ENCODE measurements around the gene NDST1. TPM values are rescaled to one million over a fixed set of nuclear protein-coding genes. Genes with fewer than 3 reads are reported as not detected.
A peak's percentile ranks its signal among the peaks of the same experiment; 100 is the strongest.

Gene NDST1
- polyA plus RNA-seq, 4 donors: 7.4 to 44.5 (median 21.0) TPM

- Histone ChIP-seq H3K9me3 (ENCODE audit: control insufficient read depth in 2 of 2, insufficient read depth in 1 of 2, low read depth in 1 of 2, low read length in 1 of 2) (no peaks in the 10 kb centered on the region), H3K4me1 (ENCODE audit: control insufficient read depth in 3 of 3, insufficient read depth in 2 of 3, low read depth in 1 of 3, low read length in 2 of 3) (peaks cover 8 to 82% (median 8%) of the 10 kb centered on the region in 3 donors), H3K27me3 (ENCODE audit: control insufficient read depth in 3 of 3, insufficient read depth in 3 of 3, low read length in 3 of 3) (no peaks in the 10 kb centered on the region), H3K27ac (ENCODE audit: low read depth in 1 of 3, low read length in 2 of 3) (no peak overlapping the region), H3K36me3 (ENCODE audit: control insufficient read depth in 3 of 3, insufficient read depth in 2 of 3, low read depth in 1 of 3, low read length in 3 of 3) (peaks cover 0 to 65% (median 2%) of the 10 kb centered on the region in 3 donors), H3K4me3 (ENCODE audit: low read depth in 1 of 3, low read length in 3 of 3) (no peak overlapping the region)
- WGBS, 3 donors: 31 to 59% (median 57%) methylated on average over 4 of the region's 4 CpGs
- DNase-seq: peak in 1 of 2 donors; percentile 26
- FAIRE-seq: no peak
Measured at GRCh38 chr5:150593593-150593992, 85.7 kb downstream of the NDST1 start.

GRCh38 chr5:150593996-150594395, 86.1 kb downstream of the NDST1 start:
- Histone ChIP-seq H3K36me3 (ENCODE audit: control insufficient read depth in 3 of 3, insufficient read depth in 2 of 3, low read depth in 1 of 3, low read length in 3 of 3) (peaks cover 0 to 69% (median 2%) of the 10 kb centered on the region in 3 donors), H3K27ac (ENCODE audit: low read depth in 1 of 3, low read length in 2 of 3) (peak overlapping the region in 1 of 3 donors; percentile 39), H3K9me3 (ENCODE audit: control insufficient read depth in 2 of 2, insufficient read depth in 1 of 2, low read depth in 1 of 2, low read length in 1 of 2) (no peaks in the 10 kb centered on the region), H3K4me1 (ENCODE audit: control insufficient read depth in 3 of 3, insufficient read depth in 2 of 3, low read depth in 1 of 3, low read length in 2 of 3) (peaks cover 8 to 78% (median 8%) of the 10 kb centered on the region in 3 donors), H3K27me3 (ENCODE audit: control insufficient read depth in 3 of 3, insufficient read depth in 3 of 3, low read length in 3 of 3) (no peaks in the 10 kb centered on the region), H3K4me3 (ENCODE audit: low read depth in 1 of 3, low read length in 3 of 3) (no peak overlapping the region)
- FAIRE-seq: no peak
- whole genome bisulfite sequencing, 3 donors: 81 to 85% (median 85%) methylated on average over 7 of the region's 7 CpGs
- DNase-seq: no peak

DNA sequence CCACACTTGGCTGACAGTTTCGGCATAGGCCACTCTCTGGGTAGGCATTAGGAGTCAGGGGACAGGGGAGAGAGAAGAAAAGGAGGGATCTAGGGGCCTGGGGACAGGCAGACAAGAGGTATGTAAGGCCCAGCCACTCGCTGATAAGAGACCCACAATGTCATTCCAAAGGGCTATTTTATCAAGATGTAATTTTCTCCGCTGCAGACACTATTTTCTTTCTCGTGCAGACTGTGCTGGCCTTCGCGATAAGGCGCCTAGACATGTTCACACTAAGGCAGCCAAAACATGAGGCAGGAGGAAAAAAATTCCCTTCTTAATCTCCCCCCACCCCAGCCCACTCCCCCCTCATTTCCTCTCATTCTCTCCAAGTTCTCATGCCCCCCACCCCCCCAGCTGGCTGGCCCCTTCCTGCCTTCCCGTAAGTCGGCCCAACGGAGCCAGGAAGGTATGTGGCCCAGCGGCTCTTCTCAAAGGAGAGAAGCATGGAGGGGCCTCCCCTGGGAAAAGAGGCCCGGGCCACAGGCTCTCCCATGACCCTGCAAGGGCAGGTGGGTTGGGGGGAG, 87.6 kb downstream of the NDST1 start:
- Histone ChIP-seq H3K4me3 (ENCODE audit: low read depth in 1 of 3, low read length in 3 of 3) (no peak overlapping the region), H3K9me3 (ENCODE audit: control insufficient read depth in 2 of 2, insufficient read depth in 1 of 2, low read depth in 1 of 2, low read length in 1 of 2) (no peaks in the 10 kb centered on the region), H3K27ac (ENCODE audit: low read depth in 1 of 3, low read length in 2 of 3) (peak overlapping the region in 2 of 3 donors; percentile 61 to 72), H3K4me1 (ENCODE audit: control insufficient read depth in 3 of 3, insufficient read depth in 2 of 3, low read depth in 1 of 3, low read length in 2 of 3) (peaks cover 9 to 78% (median 10%) of the 10 kb centered on the region in 3 donors), H3K27me3 (ENCODE audit: control insufficient read depth in 3 of 3, insufficient read depth in 3 of 3, low read length in 3 of 3) (no peaks in the 10 kb centered on the region), H3K36me3 (ENCODE audit: control insufficient read depth in 3 of 3, insufficient read depth in 2 of 3, low read depth in 1 of 3, low read length in 3 of 3) (peaks cover 0 to 76% (median 2%) of the 10 kb centered on the region in 3 donors)
- WGBS, 3 donors: 61 to 82% (median 75%) methylated on average over 12 of the region's 12 CpGs
- FAIRE-seq (no peak), DNase-seq (peak in 1 of 2 donors; percentile 34)

GRCh38 chr5:150596313-150596712, 88.4 kb downstream of the NDST1 start:
- peak in 1 of 2 donors; percentile 71 for DNase-seq
- Histone ChIP-seq H3K4me3 (ENCODE audit: low read depth in 1 of 3, low read length in 3 of 3) (no peak overlapping the region), H3K27ac (ENCODE audit: low read depth in 1 of 3, low read length in 2 of 3) (peak overlapping the region in 2 of 3 donors; percentile 61 to 72), H3K9me3 (ENCODE audit: control insufficient read depth in 2 of 2, insufficient read depth in 1 of 2, low read depth in 1 of 2, low read length in 1 of 2) (no peaks in the 10 kb centered on the region), H3K27me3 (ENCODE audit: control insufficient read depth in 3 of 3, insufficient read depth in 3 of 3, low read length in 3 of 3) (no peaks in the 10 kb centered on the region), H3K4me1 (ENCODE audit: control insufficient read depth in 3 of 3, insufficient read depth in 2 of 3, low read depth in 1 of 3, low read length in 2 of 3) (peaks cover 5 to 74% (median 9%) of the 10 kb centered on the region in 3 donors), H3K36me3 (ENCODE audit: control insufficient read depth in 3 of 3, insufficient read depth in 2 of 3, low read depth in 1 of 3, low read length in 3 of 3) (peaks cover 0 to 78% (median 2%) of the 10 kb centered on the region in 3 donors)
- no peak for FAIRE-seq
- WGBS, 3 donors: 64 to 73% (median 72%) methylated on average over 9 of the region's 9 CpGs

- DNase-seq (no peak), FAIRE-seq (no peak)
- 82 to 95% (median 86%) methylated on average over 3 of the region's 3 CpGs for WGBS, 3 donors
- H3K27ac ChIP-seq (ENCODE audit: low read depth in 1 of 3, low read length in 2 of 3): peak overlapping the region in 2 of 3 donors; percentile 3 to 7
- H3K9me3 ChIP-seq (ENCODE audit: control insufficient read depth in 2 of 2, insufficient read depth in 1 of 2, low read depth in 1 of 2, low read length in 1 of 2): no peaks in the 10 kb centered on the region
- H3K36me3 ChIP-seq (ENCODE audit: control insufficient read depth in 3 of 3, insufficient read depth in 2 of 3, low read depth in 1 of 3, low read length in 3 of 3): peaks cover 0 to 83% (median 2%) of the 10 kb centered on the region in 3 donors
- H3K27me3 ChIP-seq (ENCODE audit: control insufficient read depth in 3 of 3, insufficient read depth in 3 of 3, low read length in 3 of 3): no peaks in the 10 kb centered on the region
- H3K4me1 ChIP-seq (ENCODE audit: control insufficient read depth in 3 of 3, insufficient read depth in 2 of 3, low read depth in 1 of 3, low read length in 2 of 3): peaks cover 5 to 70% (median 9%) of the 10 kb centered on the region in 3 donors
- H3K4me3 ChIP-seq (ENCODE audit: low read depth in 1 of 3, low read length in 3 of 3): no peak overlapping the region
Measured at GRCh38 chr5:150596826-150597225, 88.9 kb downstream of the NDST1 start.

DNA sequence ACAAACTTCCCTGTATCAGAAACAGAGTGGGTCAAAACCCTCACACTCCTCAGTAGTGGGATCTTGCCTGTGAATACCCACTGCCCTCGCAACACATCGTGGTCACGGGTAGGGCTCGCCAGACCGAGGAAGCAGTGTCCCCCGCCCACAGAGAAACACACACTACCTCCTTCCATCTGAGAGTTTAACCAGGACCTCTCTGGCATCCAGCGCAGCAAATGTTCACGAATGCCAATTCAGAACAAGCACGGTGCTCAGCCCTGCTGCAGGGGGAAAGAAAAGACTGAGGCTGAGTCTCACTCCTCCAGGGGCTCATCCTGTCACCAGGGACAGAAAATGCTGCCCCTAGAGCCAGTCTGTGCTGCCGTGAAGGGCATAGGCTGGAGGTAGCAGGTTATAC, 90.1 kb downstream of the NDST1 start:
- FAIRE-seq: no peak

GRCh38 chr5:150598821-150599273, 90.9 kb downstream of the NDST1 start:
- 86 to 94% (median 87%) methylated on average over 12 of the region's 12 CpGs for WGBS, 3 donors
- H3K27ac ChIP-seq (ENCODE audit: low read depth in 1 of 3, low read length in 2 of 3): peak overlapping the region in 1 of 3 donors; percentile 53
- DNase-seq: no peak

More for the DNA sequence above, 90.1 kb downstream of the NDST1 start:
- Histone ChIP-seq H3K36me3 (ENCODE audit: control insufficient read depth in 3 of 3, insufficient read depth in 2 of 3, low read depth in 1 of 3, low read length in 3 of 3) (peaks cover 0 to 82% (median 2%) of the 10 kb centered on the region in 3 donors), H3K27me3 (ENCODE audit: control insufficient read depth in 3 of 3, insufficient read depth in 3 of 3, low read length in 3 of 3) (no peaks in the 10 kb centered on the region), H3K9me3 (ENCODE audit: control insufficient read depth in 2 of 2, insufficient read depth in 1 of 2, low read depth in 1 of 2, low read length in 1 of 2) (no peaks in the 10 kb centered on the region), H3K4me1 (ENCODE audit: control insufficient read depth in 3 of 3, insufficient read depth in 2 of 3, low read depth in 1 of 3, low read length in 2 of 3) (peaks cover 5 to 58% (median 9%) of the 10 kb centered on the region in 3 donors), H3K27ac (ENCODE audit: low read depth in 1 of 3, low read length in 2 of 3) (peak overlapping the region in 1 of 3 donors; percentile 67), H3K4me3 (ENCODE audit: low read depth in 1 of 3, low read length in 3 of 3) (no peak overlapping the region)
- DNase-seq: no peak
- 67 to 88% (median 75%) methylated on average over 10 of the region's 10 CpGs for WGBS, 3 donors

GRCh38 chr5:150599281-150599680, 91.3 kb downstream of the NDST1 start:
- peak overlapping the region in 1 of 3 donors; percentile 53 for H3K27ac ChIP-seq (ENCODE audit: low read depth in 1 of 3, low read length in 2 of 3)
- no peak for FAIRE-seq
- 82 to 88% (median 86%) methylated on average over 5 of the region's 5 CpGs for WGBS, 3 donors

More at GRCh38 chr5:150598821-150599273, 90.9 kb downstream of the NDST1 start:
- Histone ChIP-seq H3K36me3 (ENCODE audit: control insufficient read depth in 3 of 3, insufficient read depth in 2 of 3, low read depth in 1 of 3, low read length in 3 of 3) (peaks cover 0 to 83% (median 2%) of the 10 kb centered on the region in 3 donors), H3K9me3 (ENCODE audit: control insufficient read depth in 2 of 2, insufficient read depth in 1 of 2, low read depth in 1 of 2, low read length in 1 of 2) (no peaks in the 10 kb centered on the region), H3K4me3 (ENCODE audit: low read depth in 1 of 3, low read length in 3 of 3) (no peak overlapping the region), H3K4me1 (ENCODE audit: control insufficient read depth in 3 of 3, insufficient read depth in 2 of 3, low read depth in 1 of 3, low read length in 2 of 3) (peaks cover 5 to 50% (median 5%) of the 10 kb centered on the region in 3 donors), H3K27me3 (ENCODE audit: control insufficient read depth in 3 of 3, insufficient read depth in 3 of 3, low read length in 3 of 3) (no peaks in the 10 kb centered on the region)
- no peak for FAIRE-seq

More at GRCh38 chr5:150599281-150599680, 91.3 kb downstream of the NDST1 start:
- DNase-seq: no peak
- Histone ChIP-seq H3K9me3 (ENCODE audit: control insufficient read depth in 2 of 2, insufficient read depth in 1 of 2, low read depth in 1 of 2, low read length in 1 of 2) (no peaks in the 10 kb centered on the region), H3K4me1 (ENCODE audit: control insufficient read depth in 3 of 3, insufficient read depth in 2 of 3, low read depth in 1 of 3, low read length in 2 of 3) (peaks cover 4 to 46% (median 5%) of the 10 kb centered on the region in 3 donors), H3K36me3 (ENCODE audit: control insufficient read depth in 3 of 3, insufficient read depth in 2 of 3, low read depth in 1 of 3, low read length in 3 of 3) (peaks cover 0 to 82% (median 2%) of the 10 kb centered on the region in 3 donors), H3K27me3 (ENCODE audit: control insufficient read depth in 3 of 3, insufficient read depth in 3 of 3, low read length in 3 of 3) (no peaks in the 10 kb centered on the region), H3K4me3 (ENCODE audit: low read depth in 1 of 3, low read length in 3 of 3) (no peak overlapping the region)
